Measurements from ENCODE around the gene F13A1. TPM values are rescaled to one million over a fixed set of nuclear protein-coding genes. Genes with fewer than 3 reads are reported as not detected.
A peak's percentile ranks its signal among the peaks of the same experiment; 100 is the strongest.

Gene F13A1
- total and polyA plus RNA-seq, 2 of the 8 experiments (the other 6 are each of a cell fraction or from before 2014, with no cell fraction given): 0.57 to 1.5 TPM

DNA sequence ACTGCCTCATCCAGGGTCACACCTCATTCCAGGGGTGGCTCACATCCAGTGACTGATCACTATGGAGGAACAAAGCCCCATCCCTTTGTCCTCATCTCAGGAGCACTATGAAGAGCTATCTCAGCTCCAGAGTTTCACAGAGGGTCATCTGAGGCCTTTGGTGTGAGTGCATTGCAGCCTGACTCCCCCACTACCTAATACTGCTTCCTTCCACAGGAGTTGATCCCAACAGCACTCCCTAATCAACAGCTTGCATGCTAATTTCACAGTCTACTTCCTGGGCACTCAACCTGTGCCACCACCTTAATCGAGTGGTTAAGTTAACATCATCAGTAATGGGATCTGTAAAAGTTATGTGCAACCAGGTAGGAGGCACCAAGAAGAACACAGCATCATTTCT lies 37.7 kb downstream of the F13A1 start:
- Histone ChIP-seq H4K5ac (ENCODE audit: insufficient read length, low read depth, low read length) (no peak overlapping the region), H3K23me2 (ENCODE audit: low read depth, low read length) (no peaks in the 10 kb centered on the region), H2BK120ac (replicated peaks; ENCODE audit: low read depth, low read length) (no peak overlapping the region), H2AFZ (ENCODE audit: low read length) (peak overlapping the region; percentile 29; the same call in 1 of the 2 replicates), H3K56ac (replicated peaks; ENCODE audit: insufficient read length, low read depth, low read length) (no peak overlapping the region), H4K91ac (replicated peaks; ENCODE audit: insufficient read length, low read length) (no peak overlapping the region), H2BK20ac (ENCODE audit: low read length) (no peak overlapping the region), H3K36me3 (ENCODE audit: control insufficient read depth in 2 of 4, insufficient read depth in 4 of 4, low read length in 3 of 4) (no peaks in the 10 kb centered on the region), H3K4me3 (ENCODE audit: extremely low read depth in 1 of 4, insufficient read depth in 2 of 4, low read depth in 3 of 4, low read length in 4 of 4) (no peak overlapping the region), H2AK5ac (ENCODE audit: low read depth, low read length) (no peak overlapping the region), H2BK12ac (ENCODE audit: low read depth, low read length) (no peak overlapping the region), H2BK15ac (ENCODE audit: low read length) (no peak overlapping the region), H3K9ac (replicated peaks in 1 of 4; ENCODE audit: extremely low read depth in 1 of 4, low read depth in 3 of 4, low read length in 3 of 4) (no peak overlapping the region), H4K20me1 (replicated peaks in 1 of 2; ENCODE audit: control insufficient read depth in 1 of 2, insufficient read depth in 2 of 2, low read length in 2 of 2) (no peaks in the 10 kb centered on the region), H3K9me3 (ENCODE audit: insufficient read depth in 2 of 2, low read depth in 1 of 2, low read length in 1 of 2) (no peaks in the 10 kb centered on the region), H3K27me3 (replicated peaks in 1 of 4; ENCODE audit: control insufficient read depth in 3 of 4, extremely low read depth in 1 of 4, insufficient read depth in 3 of 4, low read length in 3 of 4) (no peaks in the 10 kb centered on the region), H3K14ac (ENCODE audit: insufficient read length) (no peak overlapping the region), H3K27ac (ENCODE audit: low read depth, low read length) (no peak overlapping the region), H3K18ac (ENCODE audit: extremely low read depth, low read length) (no peak overlapping the region), H3K79me2 (ENCODE audit: control insufficient read depth in 1 of 2, insufficient read depth in 2 of 2, low read length in 2 of 2) (no peaks in the 10 kb centered on the region), H3K79me1 (ENCODE audit: low read depth, low read length) (no peaks in the 10 kb centered on the region), H4K8ac (ENCODE audit: extremely low read depth, insufficient read depth, low read length) (no peak overlapping the region), H3K4ac (replicated peaks; ENCODE audit: insufficient read length, low read depth, low read length) (no peak overlapping the region), H3K23ac (ENCODE audit: insufficient read length) (no peak overlapping the region), H2BK5ac (ENCODE audit: low read depth, low read length) (no peak overlapping the region), H3K4me2 (ENCODE audit: insufficient read depth in 1 of 2, low read depth in 2 of 2, low read length in 2 of 2) (no peak overlapping the region), H3K4me1 (replicated peaks in 1 of 4; ENCODE audit: control insufficient read depth in 3 of 4, insufficient read depth in 4 of 4, low read length in 3 of 4) (no peaks in the 10 kb centered on the region)
- no peak for FAIRE-seq
- DNase-seq (ENCODE audit: low read depth in 1 of 2, low spot score in 2 of 2): no peak
- POLR2A ChIA-PET (ENCODE audit: partially characterized antibody): no interaction called here
- WGBS, 2 experiments (ENCODE audit: extremely low coverage in 1 of 2, insufficient coverage in 1 of 2, insufficient read length in 1 of 2, insufficient replicate concordance in 2 of 2, low coverage in 1 of 2, low lambda C conversion rate in 2 of 2, missing lambda C conversion rate in 1 of 2): 90% methylated on average over 1 of the region's 1 CpG; no CpG with 5 or more reads in 1 of the 2 experiments
- TF ChIP-seq POU5F1 (IDR thresholded peaks at IDR 0.05; ENCODE audit: low read depth, low read length) (no peak), SIX5 (IDR thresholded peaks at IDR 0.05; ENCODE audit: low read depth, low read length) (no peak), JUND (IDR thresholded peaks at IDR 0.05; ENCODE audit: low read length) (no peak), RFX5 (IDR thresholded peaks at IDR 0.05; ENCODE audit: borderline replicate concordance, low read depth, low read length) (no peak), TAF1 (IDR thresholded peaks at IDR 0.05; ENCODE audit: low read depth, low read length) (no peak), SP2 (IDR thresholded peaks at IDR 0.05; ENCODE audit: low read length) (no peak), ZNF274 (IDR thresholded peaks at IDR 0.05; ENCODE audit: borderline replicate concordance, extremely low read depth, low read length) (no peak), EP300 (IDR thresholded peaks at IDR 0.05; ENCODE audit: borderline replicate concordance in 1 of 2, low read depth in 2 of 2, low read length in 2 of 2) (no peak), HDAC2 (IDR thresholded peaks at IDR 0.05; ENCODE audit: borderline replicate concordance in 1 of 2, low read depth in 2 of 2, low read length in 2 of 2) (no peak), GTF2F1 (IDR thresholded peaks at IDR 0.05; ENCODE audit: borderline replicate concordance, low read depth, low read length) (no peak)
- TF ChIP-seq, protein P1, sequence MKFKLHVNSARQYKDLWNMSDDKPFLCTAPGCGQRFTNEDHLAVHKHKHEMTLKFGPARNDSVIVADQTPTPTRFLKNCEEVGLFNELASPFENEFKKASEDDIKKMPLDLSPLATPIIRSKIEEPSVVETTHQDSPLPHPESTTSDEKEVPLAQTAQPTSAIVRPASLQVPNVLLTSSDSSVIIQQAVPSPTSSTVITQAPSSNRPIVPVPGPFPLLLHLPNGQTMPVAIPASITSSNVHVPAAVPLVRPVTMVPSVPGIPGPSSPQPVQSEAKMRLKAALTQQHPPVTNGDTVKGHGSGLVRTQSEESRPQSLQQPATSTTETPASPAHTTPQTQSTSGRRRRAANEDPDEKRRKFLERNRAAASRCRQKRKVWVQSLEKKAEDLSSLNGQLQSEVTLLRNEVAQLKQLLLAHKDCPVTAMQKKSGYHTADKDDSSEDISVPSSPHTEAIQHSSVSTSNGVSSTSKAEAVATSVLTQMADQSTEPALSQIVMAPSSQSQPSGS (IDR thresholded peaks at IDR 0.05; ENCODE audit: low read length): no peak
- CTCF ChIA-PET (ENCODE audit: partially characterized antibody): no interaction called here

Measured in H1 (cell line).